Naive thymus-derived CD4-positive, alpha-beta T cell (primary cell): ENCODE measurements around the gene COPS2. TPM values are rescaled to one million over a fixed set of nuclear protein-coding genes. Genes with fewer than 3 reads are reported as not detected.

ENCODE experiments used
- ATAC-seq: fragments of 150-1000 bp; cut with Tn5 transposase; 2 replicates; pipeline ENCODE4 v1.10.0; 2021; ENCODE audit warnings: mild to moderate bottlenecking, moderate library complexity
- CTCF ChIA-PET: fragments of 350-600 bp; sonication (Branson Sonifier 250); formaldehyde crosslinking; loops from one replicate; lab custom pipeline; 2021; ENCODE audit warnings: antibody characterized with exemption; lab: Charles Lee
- POLR2A ChIA-PET: fragments of 350-600 bp; sonication (Branson Sonifier 250); formaldehyde crosslinking; loops from one replicate; lab custom pipeline; 2021; ENCODE audit warnings: antibody characterized with exemption, inconsistent platforms; lab: Charles Lee
- DNase-seq, 9 donors: peaks; one replicate each; pipeline versions ENCODE4 v3.0.0 to v3.0.0-alpha.2; 2020 to 2022; ENCODE audit warnings: mixed read lengths in 1 of 9
- H3K27ac ChIP-seq: one replicate; pipeline ENCODE4 v1.7.0; 2013; ENCODE audit warnings: mild to moderate bottlenecking, low read depth, low read length, moderate library complexity
- H3K27me3 ChIP-seq, 2 donors: one replicate each; pipeline ENCODE4 v1.7.0; 2013; ENCODE audit warnings: low read length in 2 of 2, mild to moderate bottlenecking in 2 of 2, moderate library complexity in 2 of 2; ENCODE audit not compliant: control insufficient read depth in 2 of 2, insufficient read depth in 2 of 2
- H3K36me3 ChIP-seq, 3 experiments: 1 replicate in 2 of 3; 2 replicates in 1 of 3; pipeline ENCODE4 v1.7.0; 2013; ENCODE audit warnings: low read length in 3 of 3, mild to moderate bottlenecking in 3 of 3, moderate library complexity in 1 of 3; ENCODE audit not compliant: insufficient read depth in 3 of 3, control insufficient read depth in 2 of 3
- H3K4me1 ChIP-seq, 2 donors: one replicate each; pipeline ENCODE4 v1.7.0; 2013; ENCODE audit warnings: low read length in 2 of 2, mild to moderate bottlenecking in 2 of 2, moderate library complexity in 1 of 2; ENCODE audit not compliant: control insufficient read depth in 2 of 2, insufficient read depth in 2 of 2
- H3K4me3 ChIP-seq: 2 replicates; pipeline ENCODE4 v1.7.0; 2013; ENCODE audit warnings: mild to moderate bottlenecking, low read length
- H3K9me3 ChIP-seq, 3 experiments: 1 replicate in 2 of 3; 2 replicates in 1 of 3; pipeline ENCODE4 v1.7.0; 2013; ENCODE audit warnings: low read length in 3 of 3; ENCODE audit not compliant: control insufficient read depth in 2 of 3
- H3K27ac Mint-ChIP-seq, 9 donors: one replicate each; pipeline ENCODE4 v1.8.0; 2020 to 2022; ENCODE audit warnings: mixed read lengths in 9 of 9, mild to moderate bottlenecking in 8 of 9, moderate library complexity in 5 of 9, inconsistent platforms in 2 of 9
- H3K27me3 Mint-ChIP-seq, 5 donors: one replicate each; pipeline ENCODE4 v1.8.0; 2021 to 2022; ENCODE audit warnings: mixed read lengths in 5 of 5, mild to moderate bottlenecking in 1 of 5
- H3K36me3 Mint-ChIP-seq, 5 donors: one replicate each; pipeline ENCODE4 v1.8.0; 2020 to 2022; ENCODE audit warnings: mixed read lengths in 5 of 5, mild to moderate bottlenecking in 3 of 5, inconsistent platforms in 1 of 5
- H3K4me1 Mint-ChIP-seq, 7 donors: one replicate each; pipeline ENCODE4 v1.8.0; 2020 to 2022; ENCODE audit warnings: mixed read lengths in 7 of 7, mild to moderate bottlenecking in 3 of 7, inconsistent platforms in 1 of 7
- H3K4me3 Mint-ChIP-seq, 10 donors: one replicate each; pipeline ENCODE4 v1.8.0; 2020 to 2022; ENCODE audit warnings: mild to moderate bottlenecking in 10 of 10, mixed read lengths in 10 of 10, moderate library complexity in 6 of 10, inconsistent platforms in 2 of 10
- H3K9me3 Mint-ChIP-seq, 11 donors: one replicate each; pipeline ENCODE4 v1.8.0; 2020 to 2022; ENCODE audit warnings: mixed read lengths in 11 of 11, mild to moderate bottlenecking in 4 of 11, inconsistent platforms in 1 of 11, moderate library complexity in 1 of 11
- intact Hi-C, 2 donors: fragments of 100-400 bp; cut with micrococcal nuclease; formaldehyde crosslinking; loops; one replicate each; pipeline ENCODE4 v1.15.1; 2023
- polyA plus RNA-seq, 2 donors: library from polyadenylated mRNA; unstranded; fragments of 300-500 nt; fragmentation: Illumina TruSeq; gene quantifications; one replicate each; pipeline ENCODE4 v1.2.3, GENCODE V29; 2021
- total RNA-seq, 6 experiments: library from RNA in 5 of 6; stranded (reverse) in 5 of 6; gene quantifications; 1 replicate in 5 of 6; 2 replicates in 1 of 6; pipeline ENCODE4 v1.2.3 and lab custom pipeline; 2021 to 2026

COPS2 gene
- total and polyA plus RNA-seq, 7 experiments from 2014 or later: 25.4 to 91.5 (median 62.1) TPM

DNA sequence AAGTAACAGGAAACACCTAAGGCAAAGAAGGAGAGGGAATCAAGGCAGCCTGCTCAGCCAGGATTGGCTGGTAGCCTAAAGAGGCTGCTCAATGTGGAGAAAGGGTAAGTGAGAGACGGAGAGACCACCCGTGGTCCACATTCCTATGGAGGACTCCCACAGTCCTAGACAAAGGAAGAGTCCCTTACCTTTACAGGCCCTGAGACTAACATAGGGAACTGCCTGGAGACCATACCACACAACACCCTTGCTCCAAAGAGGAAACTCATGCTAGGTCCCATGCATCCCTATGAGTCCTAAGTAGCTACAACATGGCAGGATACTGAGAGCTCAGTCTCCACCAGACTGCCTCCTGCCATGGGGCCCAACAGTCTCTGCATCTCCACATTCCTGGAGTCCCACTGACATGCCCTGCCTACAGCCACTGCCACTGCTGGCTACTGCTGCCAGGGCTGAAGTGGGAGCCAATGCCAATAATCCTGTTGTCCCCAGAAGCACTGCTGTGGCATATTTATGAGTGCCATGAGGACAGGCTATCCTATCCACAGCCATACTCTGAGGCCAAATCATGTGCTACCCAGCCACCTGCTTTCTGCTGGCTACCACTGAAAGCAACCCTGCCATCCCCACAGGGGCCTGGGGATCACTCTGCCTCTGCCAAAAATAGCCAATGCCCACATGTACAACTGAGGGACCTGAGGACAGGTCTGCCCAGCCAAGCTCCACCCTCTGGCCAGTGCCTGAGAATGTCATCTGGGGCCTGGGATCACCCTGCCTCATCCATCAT, 45.0 kb downstream of the COPS2 start:
- intact Hi-C loops: no loop called here
- Mint-ChIP-seq H3K27me3 (no peaks in the 10 kb centered on the region), H3K9me3 (peaks cover 11 to 27% (median 16%) of the 10 kb centered on the region in 11 donors), H3K4me1 (peaks cover 0 to 10% (median 5%) of the 10 kb centered on the region in 7 donors), H3K4me3 (no peak overlapping the region), H3K36me3 (peaks cover 16 to 61% (median 56%) of the 10 kb centered on the region in 5 donors), H3K27ac (no peak overlapping the region)
- POLR2A ChIA-PET: no interaction called here
- ATAC-seq (no peak), DNase-seq (no peak)
- CTCF ChIA-PET: no interaction called here
- Histone ChIP-seq H3K9me3 (peaks cover 0 to 6% (median 4%) of the 10 kb centered on the region in 3 experiments), H3K4me1 (no peaks in the 10 kb centered on the region), H3K27me3 (no peaks in the 10 kb centered on the region), H3K27ac (no peak overlapping the region), H3K4me3 (no peak overlapping the region), H3K36me3 (peaks cover 0 to 18% (median 0%) of the 10 kb centered on the region in 3 experiments)

DNA sequence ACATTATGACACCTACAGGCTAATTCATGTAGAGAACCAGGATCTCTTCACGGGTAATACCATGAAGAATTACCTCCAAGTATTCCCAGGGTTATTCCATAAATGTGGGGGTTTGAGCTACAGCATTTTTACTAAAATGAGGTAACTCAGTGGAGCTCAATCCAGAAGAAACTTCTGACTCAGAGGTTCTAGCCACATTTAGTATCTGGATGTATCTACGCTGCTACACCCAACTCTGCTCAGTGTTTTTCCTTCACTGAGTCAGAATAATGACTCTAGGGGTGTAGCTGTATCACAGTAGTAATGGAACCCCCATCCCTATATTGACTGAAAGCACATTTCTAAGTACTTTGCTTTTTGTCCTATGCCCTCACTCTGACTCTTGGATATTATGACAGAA, 52.4 kb downstream of the COPS2 start:
- Histone ChIP-seq H3K9me3 (no peaks in the 10 kb centered on the region), H3K27me3 (no peaks in the 10 kb centered on the region), H3K36me3 (peaks cover 0 to 4% (median 3%) of the 10 kb centered on the region in 3 experiments), H3K27ac (no peak overlapping the region), H3K4me1 (no peaks in the 10 kb centered on the region), H3K4me3 (no peak overlapping the region)
- POLR2A ChIA-PET: no interaction called here
- DNase-seq (no peak), ATAC-seq (no peak)
- intact Hi-C loops: no loop called here
- H3K4me3 Mint-ChIP-seq: no peak overlapping the region
- no peak overlapping the region for H3K27ac Mint-ChIP-seq
- peaks cover 4 to 13% (median 13%) of the 10 kb centered on the region in 5 donors for H3K36me3 Mint-ChIP-seq
- H3K9me3 Mint-ChIP-seq: no peaks in the 10 kb centered on the region
- CTCF ChIA-PET: no interaction called here
- no peaks in the 10 kb centered on the region for H3K27me3 Mint-ChIP-seq
- H3K4me1 Mint-ChIP-seq: peaks cover 0 to 10% (median 5%) of the 10 kb centered on the region in 7 donors

DNA sequence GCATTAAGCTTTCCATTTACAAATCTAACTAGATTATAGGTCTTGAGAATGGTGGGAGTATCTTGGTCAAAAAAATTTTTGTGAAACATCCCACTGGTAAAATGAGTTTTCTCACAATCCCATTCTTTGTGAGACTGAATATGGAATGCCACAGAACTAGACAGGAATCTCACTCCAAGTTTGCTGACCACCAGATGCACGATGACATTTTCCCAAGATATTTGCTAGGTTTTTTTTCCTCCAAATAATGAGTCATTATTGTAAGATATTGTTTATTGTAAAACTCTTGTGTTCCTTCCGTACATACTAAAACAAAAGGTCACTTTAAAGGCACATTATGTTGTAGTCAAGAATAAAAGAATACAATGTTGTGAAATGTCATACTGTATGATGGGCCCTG, 53.9 kb downstream of the COPS2 start:
- peaks cover 4 to 18% (median 16%) of the 10 kb centered on the region in 5 donors for H3K36me3 Mint-ChIP-seq
- H3K27me3 ChIP-seq: no peaks in the 10 kb centered on the region
- H3K4me3 Mint-ChIP-seq: no peak overlapping the region
- no peaks in the 10 kb centered on the region for H3K9me3 Mint-ChIP-seq
- no peak overlapping the region for H3K27ac ChIP-seq
- intact Hi-C loops: no loop called here
- peaks cover 0 to 5% (median 3%) of the 10 kb centered on the region in 7 donors for H3K4me1 Mint-ChIP-seq
- H3K36me3 ChIP-seq: peaks cover 0 to 4% (median 3%) of the 10 kb centered on the region in 3 experiments
- ATAC-seq (no peak), DNase-seq (no peak)
- ChIA-PET CTCF (interaction anchor here (0.6 kb wide), 1 partner anchor 1206 kb away, joined by 3 read pairs; no protein-coding TSS in a partner anchor), POLR2A (no interaction called here)
- H3K27me3 Mint-ChIP-seq: no peaks in the 10 kb centered on the region
- no peak overlapping the region for H3K27ac Mint-ChIP-seq
- no peak overlapping the region for H3K4me3 ChIP-seq
- no peaks in the 10 kb centered on the region for H3K9me3 ChIP-seq
- no peaks in the 10 kb centered on the region for H3K4me1 ChIP-seq

DNA sequence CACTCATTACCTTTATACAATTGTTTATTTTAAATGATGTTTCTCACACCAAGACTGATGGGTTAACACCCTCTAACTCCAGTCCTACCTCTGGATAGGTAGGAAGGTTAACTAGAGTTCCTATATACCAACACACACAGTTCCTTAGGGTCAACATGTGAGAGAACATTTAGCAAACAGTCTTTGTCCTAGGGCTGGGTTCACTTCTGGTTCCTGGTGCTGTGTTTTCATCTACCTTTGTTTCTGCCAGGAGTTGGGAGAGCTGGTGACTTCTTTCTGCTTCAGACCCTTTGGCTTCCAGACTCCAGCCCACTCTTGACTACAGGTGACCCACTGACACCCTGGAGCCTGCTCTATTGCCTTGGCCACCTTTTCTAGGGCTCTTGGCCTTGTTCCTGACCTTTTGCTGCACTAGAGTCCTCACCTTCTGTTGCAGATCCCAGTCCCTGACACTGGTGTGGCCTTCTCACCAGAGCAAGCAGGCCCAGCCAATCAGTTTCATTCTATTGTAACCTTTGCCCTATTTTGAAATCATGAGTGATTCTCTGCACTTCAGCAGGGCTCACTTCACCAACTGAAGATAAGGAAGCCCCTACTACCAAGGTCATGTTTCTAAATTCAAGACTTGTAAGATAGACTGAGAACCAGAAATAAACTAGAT, 59.2 kb downstream of the COPS2 start:
- intact Hi-C loops: no loop called here
- peaks cover 0 to 10% (median 8%) of the 10 kb centered on the region in 5 donors for H3K36me3 Mint-ChIP-seq
- Histone ChIP-seq H3K36me3 (peaks cover 0 to 4% (median 0%) of the 10 kb centered on the region in 3 experiments), H3K27me3 (no peaks in the 10 kb centered on the region), H3K4me3 (no peak overlapping the region), H3K9me3 (no peaks in the 10 kb centered on the region), H3K4me1 (no peaks in the 10 kb centered on the region), H3K27ac (no peak overlapping the region)
- no peak overlapping the region for H3K4me3 Mint-ChIP-seq
- ATAC-seq (no peak), DNase-seq (no peak)
- peak overlapping the region in 1 of 9 donors; percentile 36 for H3K27ac Mint-ChIP-seq
- H3K9me3 Mint-ChIP-seq: no peaks in the 10 kb centered on the region
- H3K4me1 Mint-ChIP-seq: no peaks in the 10 kb centered on the region
- no peaks in the 10 kb centered on the region for H3K27me3 Mint-ChIP-seq
- POLR2A ChIA-PET: no interaction called here
- CTCF ChIA-PET: no interaction called here

DNA sequence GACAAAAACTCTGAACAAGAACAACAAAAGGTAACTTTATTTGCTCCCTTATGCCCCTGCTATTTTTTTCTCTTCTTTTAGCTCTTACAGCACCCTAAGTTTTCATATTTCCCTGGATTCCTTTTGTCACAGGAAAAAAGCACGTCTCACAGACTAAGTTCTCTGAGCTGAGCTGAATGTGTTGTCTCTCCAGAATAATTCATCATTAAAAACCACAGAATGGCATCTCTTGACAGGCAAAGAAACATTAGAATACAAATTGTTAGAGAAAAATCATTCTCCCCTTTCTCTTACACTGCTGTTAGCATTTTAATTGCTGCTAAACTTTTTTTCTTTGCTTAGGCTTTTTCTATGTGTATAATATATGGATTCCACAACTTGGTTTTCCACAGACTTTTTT, 60.5 kb downstream of the COPS2 start:
- H3K27me3 ChIP-seq: no peaks in the 10 kb centered on the region
- no peak overlapping the region for H3K4me3 ChIP-seq
- H3K9me3 Mint-ChIP-seq: no peaks in the 10 kb centered on the region
- DNase-seq: no peak
- no peak overlapping the region for H3K4me3 Mint-ChIP-seq
- H3K27me3 Mint-ChIP-seq: no peaks in the 10 kb centered on the region
- no peaks in the 10 kb centered on the region for H3K36me3 ChIP-seq
- no peaks in the 10 kb centered on the region for H3K9me3 ChIP-seq
- peaks cover 0 to 10% (median 8%) of the 10 kb centered on the region in 5 donors for H3K36me3 Mint-ChIP-seq
- H3K27ac Mint-ChIP-seq: no peak overlapping the region
- ChIA-PET CTCF (interaction anchor here (0.6 to 0.8 kb wide), 2 partner anchors 9 to 233 kb away, joined by 4 to 5 read pairs; no protein-coding TSS in a partner anchor), POLR2A (no interaction called here)
- H3K27ac ChIP-seq: no peak overlapping the region
- intact Hi-C loops: no loop called here
- H3K4me1 Mint-ChIP-seq: no peaks in the 10 kb centered on the region
- ATAC-seq: no peak
- no peaks in the 10 kb centered on the region for H3K4me1 ChIP-seq

DNA sequence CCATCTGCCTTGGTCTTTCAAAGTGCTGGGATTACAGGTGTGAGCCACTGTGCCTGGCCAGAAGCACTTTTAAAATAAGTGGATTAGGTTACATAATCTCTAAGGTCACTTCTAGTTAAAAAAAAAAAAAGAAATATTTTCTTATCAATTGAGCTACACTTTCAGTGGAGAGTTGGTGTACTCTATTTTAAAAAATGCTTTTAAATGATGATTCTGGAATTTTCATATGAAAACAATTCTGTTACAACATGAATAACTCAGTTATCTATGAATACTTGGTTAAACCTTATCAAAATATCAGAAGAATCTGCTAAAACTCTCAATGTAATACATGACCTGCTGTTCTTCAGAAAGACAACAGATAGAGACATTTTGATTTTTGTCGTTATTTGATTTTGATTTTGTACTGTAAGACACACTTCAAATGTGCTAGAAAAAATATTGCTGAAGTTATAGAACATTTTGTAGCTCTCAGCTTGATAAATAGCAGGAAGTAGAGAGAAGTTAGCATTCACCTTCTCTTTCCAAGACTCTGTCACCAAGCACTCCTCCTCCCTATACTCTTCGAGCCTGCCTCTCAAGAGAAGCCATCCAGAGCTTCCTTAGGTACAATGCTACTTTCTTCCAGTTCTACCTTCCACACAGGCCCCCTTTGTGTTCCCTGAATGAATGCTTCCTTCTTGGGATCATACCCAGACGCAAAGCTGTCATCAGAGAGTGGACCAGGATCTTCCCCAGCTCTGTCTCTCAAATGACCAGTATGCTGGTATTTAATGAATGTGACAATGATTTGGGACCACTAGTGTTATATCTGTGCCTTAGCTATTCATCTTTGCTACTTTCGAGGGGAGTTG, 61.9 kb downstream of the COPS2 start:
- ATAC-seq: no peak
- CTCF ChIA-PET: no interaction called here
- Histone ChIP-seq H3K27me3 (no peaks in the 10 kb centered on the region), H3K9me3 (no peaks in the 10 kb centered on the region), H3K4me1 (no peaks in the 10 kb centered on the region), H3K27ac (no peak overlapping the region), H3K4me3 (no peak overlapping the region), H3K36me3 (no peaks in the 10 kb centered on the region)
- POLR2A ChIA-PET: interaction anchor here (0.6 kb wide), 1 partner anchor 27 kb away, joined by 3 read pairs; no protein-coding TSS in a partner anchor
- Mint-ChIP-seq H3K4me1 (no peaks in the 10 kb centered on the region), H3K27me3 (no peaks in the 10 kb centered on the region), H3K27ac (peak overlapping the region in 3 of 9 donors; percentile 5 to 53 (median 11)), H3K36me3 (peaks cover 0 to 8% (median 6%) of the 10 kb centered on the region in 5 donors), H3K9me3 (no peaks in the 10 kb centered on the region), H3K4me3 (no peak overlapping the region)
- intact Hi-C loops: no loop called here
- DNase-seq: no peak
